Caco-2 (cell line): ENCODE data around the gene GALT. TPM values are rescaled to one million over a fixed set of nuclear protein-coding genes. Genes with fewer than 3 reads are reported as not detected.

ENCODE experiments used
- BruUV-seq: library from RNA; stranded (reverse); fragments of 400-500 nt; replicated peaks from 2 replicates; lab custom pipeline; 2021; lab: Mats Ljungman, UMichigan
- CTCF ChIA-PET: fragments of 300-600 bp; sonication (Branson Sonifier 250); formaldehyde crosslinking; loops from one replicate; lab custom pipeline; 2022; ENCODE audit warnings: antibody characterized with exemption; lab: Charles Lee
- POLR2A ChIA-PET: fragments of 300-600 bp; sonication (Branson Sonifier 250); formaldehyde crosslinking; loops from one replicate; lab custom pipeline; 2022; ENCODE audit warnings: antibody characterized with exemption; lab: Charles Lee
- DNase-seq, 2 experiments: peaks; one replicate each; pipeline versions ENCODE4 v3.0.0 to v3.0.0-alpha.2; 2020 to 2022
- H3K27me3 ChIP-seq: replicated peaks from 2 replicates; pipeline ENCODE4 v1.6.0; 2011; ENCODE audit warnings: low read length; ENCODE audit not compliant: control insufficient read depth, insufficient read depth
- H3K36me3 ChIP-seq: 2 replicates; pipeline ENCODE4 v1.5.1; 2011; ENCODE audit warnings: low read length; ENCODE audit not compliant: control insufficient read depth, insufficient read depth
- H3K4me1 ChIP-seq: fragments of 250-450 bp; sonication (Bioruptor Pico); 2 replicates; pipeline ENCODE4 v1.5.1; 2020; ENCODE audit warnings: mild to moderate bottlenecking
- H3K4me3 ChIP-seq: 2 replicates; pipeline ENCODE4 v1.5.1; 2011; ENCODE audit warnings: low read depth, mild to moderate bottlenecking, control low read depth, low read length
- H3K9me3 ChIP-seq: fragments of 250-450 bp; sonication (Bioruptor Pico); 2 replicates; pipeline ENCODE4 v1.5.1; 2020; ENCODE audit warnings: mild to moderate bottlenecking, moderate library complexity
- H3K27ac Mint-ChIP-seq: one replicate; pipeline ENCODE4 v1.8.0; 2022; ENCODE audit warnings: mixed read lengths; ENCODE audit not compliant: unreplicated experiment
- H3K27me3 Mint-ChIP-seq: one replicate; pipeline ENCODE4 v1.8.0; 2022; ENCODE audit warnings: mixed read lengths; ENCODE audit not compliant: insufficient read depth, unreplicated experiment
- H3K36me3 Mint-ChIP-seq: one replicate; pipeline ENCODE4 v1.8.0; 2022; ENCODE audit warnings: mild to moderate bottlenecking, mixed read lengths; ENCODE audit not compliant: insufficient read depth, unreplicated experiment
- H3K4me1 Mint-ChIP-seq: one replicate; pipeline ENCODE4 v1.8.0; 2022; ENCODE audit warnings: low read depth, mixed read lengths; ENCODE audit not compliant: unreplicated experiment
- H3K4me3 Mint-ChIP-seq: one replicate; pipeline ENCODE4 v1.8.0; 2022; ENCODE audit warnings: mild to moderate bottlenecking, moderate library complexity, mixed read lengths; ENCODE audit not compliant: unreplicated experiment
- H3K9me3 Mint-ChIP-seq: one replicate; pipeline ENCODE4 v1.8.0; 2022; ENCODE audit warnings: mixed read lengths; ENCODE audit not compliant: unreplicated experiment
- intact Hi-C: fragments of 100-400 bp; cut with micrococcal nuclease; formaldehyde crosslinking; loops from one replicate; pipeline ENCODE4 v1.10.0; 2022; ENCODE audit not compliant: unreplicated experiment
- total RNA-seq: library from RNA; stranded (reverse); gene quantifications from 2 replicates; pipeline ENCODE4 v1.2.3, GENCODE V29; 2022
- TF ChIP-seq, protein P1 (sequence below), 2 experiments: fragments of 200-600 bp in 1 of 2; IDR thresholded peaks; 1 replicate in 1 of 2; 2 replicates in 1 of 2; pipeline versions ENCODE4 v1.5.1 to v1.8.0; 2011 to 2022; ENCODE audit warnings: antibody characterized with exemption in 1 of 2, control low read depth in 1 of 2, inconsistent platforms in 1 of 2, low read depth in 1 of 2, low read length in 1 of 2, mild to moderate bottlenecking in 1 of 2, moderate library complexity in 1 of 2; ENCODE audit not compliant: insufficient read depth in 1 of 2, severe bottlenecking in 1 of 2, unreplicated experiment in 1 of 2

GALT gene
- total RNA-seq, 1 experiment from 2014 or later: 50.1 TPM

DNA sequence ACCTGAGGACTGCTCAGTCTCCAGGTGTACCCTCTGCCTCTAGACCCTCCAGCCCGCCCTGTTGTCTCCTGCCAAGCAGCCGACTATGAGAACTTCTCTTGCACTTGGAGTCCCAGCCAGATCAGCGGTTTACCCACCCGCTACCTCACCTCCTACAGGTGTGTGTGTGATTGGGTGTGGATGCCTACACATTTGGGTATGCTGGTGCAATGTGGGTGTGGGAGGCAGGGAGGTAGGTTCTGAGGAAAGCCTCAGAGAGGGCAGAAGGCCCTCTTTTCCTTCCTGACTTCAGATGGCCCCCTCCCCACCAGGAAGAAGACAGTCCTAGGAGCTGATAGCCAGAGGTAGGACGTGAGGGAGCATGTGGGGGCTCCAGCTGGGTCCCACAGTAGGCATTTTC is 10.5 kb downstream of the GALT start:
- no peaks in the 10 kb centered on the region for H3K27me3 ChIP-seq
- BruUV-seq: no TSS peak
- H3K4me3 ChIP-seq: no peak overlapping the region
- CTCF ChIA-PET: no interaction called here
- Mint-ChIP-seq H3K4me1 (peaks cover 14% of the 10 kb centered on the region), H3K36me3 (peaks cover 7% of the 10 kb centered on the region), H3K27ac (no peak overlapping the region), H3K4me3 (no peak overlapping the region), H3K9me3 (no peaks in the 10 kb centered on the region), H3K27me3 (no peaks in the 10 kb centered on the region)
- H3K36me3 ChIP-seq: no peaks in the 10 kb centered on the region
- DNase-seq: no peak
- H3K4me1 ChIP-seq: peaks cover 15% of the 10 kb centered on the region
- POLR2A ChIA-PET: no interaction called here
- TF ChIP-seq, protein P1, sequence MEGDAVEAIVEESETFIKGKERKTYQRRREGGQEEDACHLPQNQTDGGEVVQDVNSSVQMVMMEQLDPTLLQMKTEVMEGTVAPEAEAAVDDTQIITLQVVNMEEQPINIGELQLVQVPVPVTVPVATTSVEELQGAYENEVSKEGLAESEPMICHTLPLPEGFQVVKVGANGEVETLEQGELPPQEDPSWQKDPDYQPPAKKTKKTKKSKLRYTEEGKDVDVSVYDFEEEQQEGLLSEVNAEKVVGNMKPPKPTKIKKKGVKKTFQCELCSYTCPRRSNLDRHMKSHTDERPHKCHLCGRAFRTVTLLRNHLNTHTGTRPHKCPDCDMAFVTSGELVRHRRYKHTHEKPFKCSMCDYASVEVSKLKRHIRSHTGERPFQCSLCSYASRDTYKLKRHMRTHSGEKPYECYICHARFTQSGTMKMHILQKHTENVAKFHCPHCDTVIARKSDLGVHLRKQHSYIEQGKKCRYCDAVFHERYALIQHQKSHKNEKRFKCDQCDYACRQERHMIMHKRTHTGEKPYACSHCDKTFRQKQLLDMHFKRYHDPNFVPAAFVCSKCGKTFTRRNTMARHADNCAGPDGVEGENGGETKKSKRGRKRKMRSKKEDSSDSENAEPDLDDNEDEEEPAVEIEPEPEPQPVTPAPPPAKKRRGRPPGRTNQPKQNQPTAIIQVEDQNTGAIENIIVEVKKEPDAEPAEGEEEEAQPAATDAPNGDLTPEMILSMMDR (IDR thresholded peaks at IDR 0.05; ENCODE audit: insufficient read depth in 1 of 2, low read depth in 1 of 2, low read length in 1 of 2, severe bottlenecking in 1 of 2, unreplicated experiment in 1 of 2): no peak
- intact Hi-C loops: loop anchor here (10.0 kb wide), 1 partner anchor 48 kb away; no protein-coding TSS in a partner anchor
- no peaks in the 10 kb centered on the region for H3K9me3 ChIP-seq

DNA sequence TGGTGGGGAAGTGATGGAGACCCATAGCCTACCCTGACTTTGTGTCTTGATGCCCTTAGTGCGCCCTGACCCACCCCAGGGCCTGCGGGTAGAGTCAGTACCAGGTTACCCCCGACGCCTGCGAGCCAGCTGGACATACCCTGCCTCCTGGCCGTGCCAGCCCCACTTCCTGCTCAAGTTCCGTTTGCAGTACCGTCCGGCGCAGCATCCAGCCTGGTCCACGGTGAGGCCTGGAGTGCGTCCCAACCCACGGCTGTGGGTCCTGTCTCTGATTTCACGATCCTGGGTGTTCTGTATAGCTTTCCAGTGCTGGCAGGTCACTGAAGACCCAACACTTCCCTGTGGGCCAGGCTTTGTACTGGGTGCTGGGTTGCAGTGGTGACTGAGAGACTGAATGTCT is 12.0 kb downstream of the GALT start:
- Histone ChIP-seq H3K27me3 (no peaks in the 10 kb centered on the region), H3K36me3 (no peaks in the 10 kb centered on the region), H3K4me1 (peaks cover 7% of the 10 kb centered on the region), H3K4me3 (no peak overlapping the region), H3K9me3 (no peaks in the 10 kb centered on the region)
- POLR2A ChIA-PET: no interaction called here
- no peaks in the 10 kb centered on the region for H3K36me3 Mint-ChIP-seq
- peaks cover 10% of the 10 kb centered on the region for H3K4me1 Mint-ChIP-seq
- H3K27ac Mint-ChIP-seq: no peak overlapping the region
- DNase-seq: no peak
- no peaks in the 10 kb centered on the region for H3K9me3 Mint-ChIP-seq
- no peak overlapping the region for H3K4me3 Mint-ChIP-seq
- TF ChIP-seq, protein P1 (IDR thresholded peaks at IDR 0.05; ENCODE audit: insufficient read depth in 1 of 2, low read depth in 1 of 2, low read length in 1 of 2, severe bottlenecking in 1 of 2, unreplicated experiment in 1 of 2): no peak
- CTCF ChIA-PET: no interaction called here
- intact Hi-C loops: loop anchor here (10.0 kb wide), 1 partner anchor 46 kb away; no protein-coding TSS in a partner anchor
- no peaks in the 10 kb centered on the region for H3K27me3 Mint-ChIP-seq
- no TSS peak for BruUV-seq

GRCh38 chr9:34659592-34660253 is 13.2 kb downstream of the GALT start:
- ChIA-PET POLR2A (no interaction called here), CTCF (interaction anchor here (2.4 kb wide), 1 partner anchor 13 kb away, joined by 6 read pairs; the partner anchor contains the start of gene GALT)
- no peak for DNase-seq
- Mint-ChIP-seq H3K27ac (no peak overlapping the region), H3K4me1 (peaks cover 19% of the 10 kb centered on the region), H3K4me3 (no peak overlapping the region), H3K9me3 (no peaks in the 10 kb centered on the region), H3K27me3 (no peaks in the 10 kb centered on the region), H3K36me3 (no peaks in the 10 kb centered on the region)
- TF ChIP-seq, protein P1 (IDR thresholded peaks at IDR 0.05; ENCODE audit: insufficient read depth in 1 of 2, low read depth in 1 of 2, low read length in 1 of 2, severe bottlenecking in 1 of 2, unreplicated experiment in 1 of 2): no peak
- H3K9me3 ChIP-seq: no peaks in the 10 kb centered on the region
- H3K27me3 ChIP-seq: no peaks in the 10 kb centered on the region
- H3K36me3 ChIP-seq: no peaks in the 10 kb centered on the region
- peaks cover 11% of the 10 kb centered on the region for H3K4me1 ChIP-seq
- intact Hi-C loops: loop anchor here (10.0 kb wide), 1 partner anchor 45 kb away; no protein-coding TSS in a partner anchor
- BruUV-seq: no TSS peak
- H3K4me3 ChIP-seq: no peak overlapping the region
